NCI-H1417 treated with DMSO at 0.1 percent for 48 hours (cell line): ENCODE results near the gene CD164.

Experiments
- DNase-seq: peaks from one replicate; lab custom pipeline; 2025; lab: John Stamatoyannopoulos, UW

CD164 gene

DNA sequence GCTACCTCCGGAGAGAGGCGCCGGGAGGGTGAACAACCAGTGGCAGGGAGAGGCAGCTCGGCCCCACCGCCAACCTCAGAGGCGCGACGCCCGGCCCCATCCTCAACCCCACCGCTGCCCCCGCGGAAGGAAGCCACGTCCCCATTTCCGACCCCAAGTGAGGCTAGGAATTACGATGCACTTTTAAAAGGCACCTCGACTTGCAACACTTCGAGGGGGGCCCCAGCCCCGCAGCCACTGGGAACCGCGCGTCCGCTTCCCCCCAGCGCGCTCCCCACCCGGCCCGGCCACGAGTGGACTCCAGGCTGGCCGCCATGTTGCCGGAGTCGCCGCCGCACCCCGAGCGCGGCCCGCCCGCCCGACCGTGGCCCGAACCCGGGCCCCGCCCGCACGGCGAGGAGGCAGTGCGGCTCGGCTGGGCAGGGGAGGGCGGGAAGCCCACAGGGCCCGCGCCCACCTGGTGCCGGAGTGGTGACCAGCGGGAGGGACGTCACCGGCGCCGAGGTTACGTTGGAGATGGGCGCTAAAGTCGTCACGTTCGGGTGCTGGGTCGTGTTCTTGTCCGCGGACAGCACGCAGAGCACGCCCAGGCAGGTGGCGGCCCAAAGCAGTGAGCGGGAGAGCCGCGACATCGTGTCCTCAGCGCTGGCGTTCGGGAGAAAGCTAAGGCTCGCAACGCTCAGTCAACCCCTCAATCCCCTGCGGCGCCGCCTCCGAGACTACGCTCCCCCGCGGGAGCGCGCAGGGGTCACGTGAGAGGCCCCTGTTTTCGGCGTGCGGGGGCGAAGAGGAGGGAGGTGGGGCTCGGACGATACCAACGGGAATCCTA, at the start of gene CD164:
Gene CD164, minus strand, starts transcription at position 721 of the 829 bp plus-strand sequence. Its CDS starts 89 bp downstream, at position 632.
- peak; percentile 84 for DNase-seq

GRCh38 chr6:109429496-109429895, 47.2 kb upstream of the CD164 start:
- DNase-seq, result no peak

DNA sequence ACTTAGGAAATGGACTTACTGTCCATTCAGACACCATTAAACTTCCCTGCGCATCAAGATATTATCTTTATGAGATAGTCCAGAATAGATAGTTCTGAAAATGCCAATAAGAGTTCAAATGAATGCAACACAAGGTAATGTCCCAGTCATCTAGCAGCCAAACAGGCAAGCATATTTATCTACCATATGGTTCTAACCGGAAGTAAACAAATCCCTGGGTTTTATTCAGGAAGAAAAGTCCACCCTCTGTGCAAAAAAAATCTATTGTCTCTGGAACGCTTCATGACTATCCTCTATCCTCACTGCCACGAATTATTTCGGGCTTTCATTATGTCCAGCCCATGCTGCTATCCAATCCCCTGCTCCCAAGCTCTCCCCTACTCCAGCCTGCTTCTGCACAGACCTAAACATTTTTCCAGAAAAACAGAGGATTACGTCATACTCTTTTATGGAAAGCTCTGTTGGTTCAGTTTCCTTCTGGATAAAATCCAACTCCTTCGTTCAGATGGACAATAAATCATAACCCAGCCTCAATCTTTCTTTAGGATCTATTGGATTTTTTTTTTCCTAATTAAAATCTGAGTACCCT, 46.7 kb upstream of the CD164 start:
- no peak for DNase-seq

DNA sequence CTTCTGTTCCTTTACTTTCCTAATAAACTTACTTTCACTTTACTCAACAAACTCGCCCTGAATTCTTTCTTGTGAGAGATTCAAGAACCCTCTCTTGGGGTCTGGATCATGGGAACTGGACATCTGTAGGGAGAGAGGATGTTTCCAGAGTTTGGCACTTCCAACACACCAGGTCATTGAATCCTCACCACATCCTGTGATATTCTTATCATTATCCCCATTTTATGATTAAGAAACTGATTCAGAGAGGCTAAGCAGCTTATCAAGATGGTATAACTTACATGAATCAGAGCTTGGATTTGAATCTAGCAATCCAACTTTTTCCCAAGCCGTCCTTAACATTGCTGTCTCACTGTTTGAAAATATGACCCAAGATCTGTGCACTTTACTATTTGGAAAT, 42.7 kb upstream of the CD164 start:
- DNase-seq, result no peak

- no peak for DNase-seq
Observed at GRCh38 chr6:109421184-109421583, 38.9 kb upstream of the CD164 start.

GRCh38 chr6:109420751-109421150, 38.5 kb upstream of the CD164 start:
- no peak for DNase-seq

GRCh38 chr6:109417646-109418045, 35.4 kb upstream of the CD164 start:
- no peak for DNase-seq

DNA sequence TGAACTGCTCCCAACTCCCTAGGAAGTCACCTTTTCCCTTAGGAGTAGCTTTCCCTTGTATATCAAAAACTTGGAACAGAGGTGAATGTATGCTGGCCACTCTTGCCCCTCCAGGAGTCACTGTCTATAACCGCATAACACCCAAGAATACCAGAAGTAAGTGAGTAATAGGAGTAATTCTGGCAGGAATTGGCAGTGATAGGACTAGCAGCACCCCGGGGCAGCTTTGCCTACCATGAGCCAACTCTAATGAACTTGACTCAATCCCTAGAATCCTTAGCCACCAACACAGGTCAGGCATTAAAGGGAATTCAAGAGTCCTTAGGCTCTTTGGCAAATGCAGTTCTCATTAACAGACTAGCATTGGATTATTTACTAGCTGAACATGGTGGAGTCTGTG, 28.8 kb upstream of the CD164 start:
- DNase-seq, result no peak

DNA sequence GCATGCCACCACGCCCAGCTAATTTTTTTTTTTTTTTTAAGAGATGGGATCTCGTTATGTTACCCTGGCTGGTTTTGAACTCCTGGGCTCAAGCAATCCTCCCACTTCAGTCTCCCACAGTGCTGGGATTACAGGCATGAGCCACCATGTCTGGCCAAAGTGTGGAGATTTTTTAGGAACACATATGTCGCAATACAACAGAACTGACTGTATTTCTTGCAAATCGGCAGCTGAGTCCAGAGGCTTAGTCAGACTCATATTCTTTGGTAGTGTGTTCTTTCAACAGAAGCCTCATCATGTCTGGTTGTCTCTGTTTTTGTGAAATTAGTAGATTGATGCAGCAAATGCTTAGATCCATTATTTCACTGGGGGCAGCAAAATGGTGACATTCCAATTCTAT, 23.9 kb upstream of the CD164 start:
- DNase-seq, result no peak

- DNase-seq, result no peak
Observed at GRCh38 chr6:109397020-109397419, 14.8 kb upstream of the CD164 start.

DNA sequence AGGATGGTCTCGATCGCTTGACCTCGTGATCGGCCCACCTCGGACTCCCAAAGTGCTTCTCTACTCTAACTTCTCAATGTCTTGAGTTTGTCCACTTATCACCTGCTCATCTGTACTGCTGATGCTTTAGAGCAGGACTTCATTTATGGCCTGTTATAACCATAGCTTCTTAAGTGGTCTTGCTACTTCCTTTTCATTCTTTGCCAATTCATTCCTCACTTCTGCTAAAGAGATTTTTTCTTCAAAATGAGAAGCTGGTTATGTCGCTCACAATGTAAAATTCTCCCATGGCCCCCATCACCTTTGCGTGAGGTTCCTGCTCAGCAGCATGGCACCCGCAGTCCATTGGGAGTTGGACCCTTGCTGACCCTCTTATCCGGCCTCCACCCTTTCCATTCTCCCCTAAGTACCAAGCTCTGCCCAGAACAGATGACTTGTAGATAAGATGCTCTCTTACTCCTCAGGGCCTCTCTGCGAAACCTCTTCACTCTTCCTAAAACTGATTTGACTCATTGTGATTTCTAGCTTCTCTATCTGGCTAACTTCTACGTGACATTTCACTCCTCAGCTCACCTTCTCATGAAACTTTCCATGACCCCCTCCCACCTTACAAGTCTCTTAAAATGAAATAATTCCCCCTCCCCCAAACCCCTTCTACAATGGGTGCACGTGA, 13.9 kb upstream of the CD164 start:
- no peak for DNase-seq

DNA sequence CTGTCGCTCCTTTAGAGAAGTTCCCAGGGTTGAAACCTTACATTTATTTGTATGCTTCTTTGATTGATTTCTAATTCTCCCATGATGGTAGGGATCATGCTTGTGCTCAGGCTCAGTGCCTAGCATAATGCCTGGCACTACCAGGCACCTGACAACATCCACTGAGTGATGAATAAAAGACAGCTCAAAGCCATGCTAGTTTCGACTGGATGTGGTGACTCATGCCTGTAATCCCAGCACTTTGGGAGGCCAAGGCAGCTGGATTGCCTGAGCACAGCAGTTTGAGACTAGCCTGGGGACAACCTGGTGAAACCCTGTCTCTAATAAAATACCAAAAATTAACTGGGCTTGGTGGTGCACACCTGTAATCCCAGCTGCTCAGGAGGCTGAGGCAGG, 11.6 kb upstream of the CD164 start:
- no peak for DNase-seq

- no peak for DNase-seq
Observed at GRCh38 chr6:109393157-109393885, 11.1 kb upstream of the CD164 start.

DNA sequence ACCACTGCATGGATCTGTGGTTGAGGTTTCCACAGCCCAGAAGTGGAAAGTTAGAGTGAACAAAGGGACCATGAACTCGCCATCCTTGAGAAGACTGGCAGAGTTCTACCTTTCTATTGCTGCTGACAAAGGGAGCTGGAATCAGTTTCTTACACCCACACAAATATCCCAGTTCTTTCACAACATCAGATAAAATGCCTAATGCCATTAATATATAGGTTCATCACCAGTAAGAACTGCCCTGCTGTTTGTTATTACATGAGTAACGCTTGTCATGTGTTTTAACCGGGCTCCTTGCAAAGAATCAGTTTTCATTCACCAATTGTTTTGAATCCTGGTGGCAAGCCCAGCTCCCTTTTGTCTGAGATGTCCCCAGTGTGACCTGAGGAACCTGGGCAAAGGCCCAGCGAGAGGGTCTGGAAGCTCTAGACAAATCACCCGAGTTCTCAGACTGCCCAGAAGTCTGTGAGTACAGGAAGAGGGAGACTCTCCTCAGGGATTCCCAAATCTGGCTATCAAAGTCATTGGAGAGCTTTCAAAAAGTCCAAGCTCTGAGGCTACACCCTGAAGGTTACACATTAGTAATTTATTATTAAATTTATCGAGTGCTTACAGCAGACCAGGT, 7.5 kb upstream of the CD164 start:
- no peak for DNase-seq

DNA sequence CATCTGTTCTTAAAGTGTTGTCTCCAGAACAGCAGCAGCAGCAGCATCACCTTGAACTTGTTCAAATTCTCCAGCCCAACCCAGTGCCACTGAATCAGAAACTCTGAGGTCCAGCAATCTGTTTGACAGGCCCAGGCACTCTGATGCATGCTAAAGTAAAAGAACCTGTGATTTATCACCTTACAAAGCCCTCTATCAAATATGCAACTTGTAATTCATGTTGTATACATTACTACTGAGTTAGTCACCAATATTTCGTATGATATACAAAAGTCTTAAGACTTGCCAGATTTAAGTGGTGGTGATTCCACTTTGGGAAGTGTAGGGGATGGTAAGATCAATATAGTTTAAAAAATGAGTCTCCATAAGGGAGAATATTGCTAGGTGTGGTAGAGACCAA, 6.0 kb upstream of the CD164 start:
- DNase-seq, result no peak

DNA sequence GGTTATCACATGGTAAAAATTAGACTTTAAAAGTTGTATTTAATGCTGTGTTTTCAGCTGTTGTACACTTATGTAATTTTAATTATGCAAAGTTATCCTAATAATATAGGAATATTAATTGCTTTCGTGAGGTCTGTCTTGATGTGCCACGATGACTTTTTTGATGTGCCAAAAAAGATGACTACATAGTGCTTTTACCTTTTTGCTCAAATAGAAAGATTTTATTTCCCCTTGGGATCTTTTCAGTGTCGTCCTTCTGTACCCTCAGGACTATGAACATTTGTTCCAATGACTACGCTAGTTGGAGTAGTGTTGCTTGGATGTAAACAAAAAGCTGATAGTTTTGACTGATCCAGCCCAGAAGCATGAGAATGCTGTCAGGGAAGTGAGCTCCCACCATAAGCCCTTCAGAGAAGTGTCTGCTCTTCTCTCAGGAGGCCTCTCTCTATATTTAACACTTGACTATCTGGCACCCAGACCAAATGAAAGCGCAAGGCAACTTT, 1.2 kb upstream of the CD164 start:
- DNase-seq, result no peak

GRCh38 chr6:109382576-109383437, 540 bp upstream of the CD164 start:
- peak; percentile 84 for DNase-seq

DNA sequence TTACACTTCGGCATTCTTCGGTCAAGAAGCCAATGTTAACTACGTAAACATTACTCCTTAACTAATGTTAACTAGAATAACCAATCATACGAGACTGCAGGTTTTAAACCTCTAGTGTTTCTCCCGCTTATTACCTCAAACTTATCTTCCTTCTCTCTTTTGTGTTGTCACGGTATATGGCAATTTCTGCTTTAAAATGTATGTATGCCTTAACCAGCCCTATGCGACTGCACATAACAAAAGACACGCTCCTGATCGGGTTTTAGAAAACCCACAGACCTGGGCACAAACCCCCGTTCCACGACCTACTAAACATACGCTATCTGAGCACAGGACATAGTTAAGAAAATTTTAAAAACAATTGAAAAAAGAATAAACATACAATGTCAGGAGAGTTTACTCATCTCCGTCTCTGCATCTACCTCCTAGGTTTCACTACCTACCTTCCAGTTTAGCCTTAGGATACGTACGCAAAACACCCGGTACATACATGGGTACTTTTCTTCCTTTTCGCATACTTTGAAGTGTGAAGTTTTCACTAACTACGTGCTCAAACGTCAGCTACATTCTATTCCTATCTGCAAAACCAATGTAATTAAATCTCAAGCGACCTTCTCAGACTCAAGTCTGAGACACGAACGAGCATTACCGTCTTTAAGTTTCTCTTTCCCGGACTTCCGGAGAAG, 1.1 kb downstream of the CD164 start:
- DNase-seq, result no peak

GRCh38 chr6:109379711-109380110, 2.6 kb downstream of the CD164 start:
- DNase-seq, result no peak

GRCh38 chr6:109377717-109378116, 4.5 kb downstream of the CD164 start:
- DNase-seq, result no peak
